Fibroblast of gingiva (primary cell): Measurements from ENCODE around the gene MYOM1.
A peak's percentile ranks its signal among the peaks of the same experiment; 100 is the strongest.

Source experiments
- DNase-seq: peaks from one replicate; pipeline ENCODE4 v3.0.0-alpha.2; 2011; ENCODE audit warnings: low read depth

The MYOM1 gene

DNA sequence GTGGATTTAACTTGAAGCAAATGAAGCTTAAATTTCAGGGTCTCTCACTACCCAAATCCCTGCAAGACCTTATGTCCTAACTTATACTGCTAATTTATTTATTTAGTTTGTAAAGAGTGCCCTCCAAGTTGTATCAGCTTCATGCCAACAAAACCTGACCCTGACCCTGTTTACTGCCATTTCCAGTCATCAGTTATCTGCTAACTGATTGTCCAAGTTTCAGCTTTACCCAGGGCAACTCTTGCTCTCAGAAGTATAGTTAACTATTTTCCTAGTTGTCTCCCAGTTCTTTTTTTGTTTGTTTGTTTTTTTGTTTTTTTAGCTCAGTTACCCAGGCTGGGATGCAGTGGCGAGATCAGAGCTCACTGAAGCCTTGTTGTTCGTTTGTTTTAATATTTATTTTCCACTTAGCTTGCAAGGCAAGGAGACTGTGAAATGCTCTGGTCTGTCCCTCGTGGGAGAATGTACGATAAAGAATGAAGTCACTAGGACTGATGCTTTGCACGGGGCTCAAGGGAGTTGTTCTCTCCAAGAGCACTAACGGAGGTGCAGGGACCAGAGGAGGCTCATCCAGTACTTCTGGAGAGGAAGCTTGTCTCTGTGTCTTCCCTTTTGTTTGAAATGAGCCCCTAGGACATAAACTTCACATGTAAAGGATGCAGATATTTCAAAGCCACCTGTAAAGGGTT, 35.3 kb downstream of the MYOM1 start:
- no peak for DNase-seq

DNA sequence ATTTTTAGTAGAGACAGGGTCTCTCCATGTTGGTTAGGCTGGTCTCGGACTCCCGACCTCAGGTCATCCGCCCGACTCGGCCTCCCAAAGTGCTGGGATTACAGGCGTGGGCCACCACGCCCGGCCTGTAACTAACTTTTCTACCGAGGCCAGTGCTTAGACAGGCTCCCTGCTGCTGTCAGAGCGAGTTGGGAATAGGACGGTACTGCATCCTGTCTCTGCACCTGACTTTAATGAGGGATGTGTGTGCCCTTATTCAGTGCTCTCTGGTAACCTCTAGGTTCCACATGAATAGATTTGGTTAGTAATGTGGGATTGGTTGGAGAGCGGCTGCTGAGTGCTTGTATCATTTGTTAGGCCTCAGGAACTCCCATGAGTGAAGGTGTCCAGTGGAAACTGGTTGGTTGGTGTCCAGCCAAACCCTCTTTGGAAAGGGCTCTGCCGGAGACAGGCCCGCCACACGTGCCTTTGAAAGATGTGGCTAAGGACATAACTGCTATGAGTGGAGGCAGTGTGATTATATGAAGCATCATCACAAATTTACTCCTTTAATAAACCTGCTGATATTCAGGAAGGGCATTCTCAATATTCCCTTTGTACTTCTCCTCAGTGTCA, 36.6 kb downstream of the MYOM1 start:
- no peak for DNase-seq

- DNase-seq: peak; percentile 1
Observed at GRCh38 chr18:3180325-3180724, 39.4 kb downstream of the MYOM1 start.

DNA sequence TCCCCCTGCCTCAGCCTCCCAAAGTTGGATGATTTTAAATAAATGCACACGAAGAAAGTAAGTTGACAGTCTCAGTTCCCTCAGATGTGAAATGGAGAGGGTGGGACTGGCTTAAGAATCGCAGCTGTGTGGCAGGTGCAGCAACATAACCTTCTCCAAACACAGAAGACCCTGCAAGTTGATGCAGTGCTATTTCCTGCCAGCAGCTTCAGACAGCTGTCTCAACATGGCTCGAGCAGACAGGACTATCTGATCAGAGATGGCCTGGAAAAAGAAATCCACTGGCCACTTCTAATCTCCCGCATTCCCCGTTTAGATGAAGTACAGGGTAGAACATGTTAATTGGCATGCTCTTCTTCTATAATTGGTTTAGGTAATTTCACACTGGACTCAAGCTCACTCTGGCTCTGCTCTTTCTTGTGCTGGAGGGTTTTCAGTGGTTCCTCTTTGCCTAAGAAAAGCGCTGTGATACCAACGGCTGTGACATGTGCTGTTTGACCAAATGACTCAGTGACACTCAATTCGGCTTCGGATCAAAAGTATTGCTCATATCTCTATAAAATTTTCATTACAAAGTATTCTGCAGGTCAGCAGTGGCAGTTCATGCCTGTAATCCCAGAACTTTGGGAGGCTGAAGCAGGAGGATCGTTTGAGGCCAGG, 40.2 kb downstream of the MYOM1 start:
- DNase-seq: no peak

- peak; percentile 20 for DNase-seq
Observed at GRCh38 chr18:3177902-3178687, 41.7 kb downstream of the MYOM1 start.

DNA sequence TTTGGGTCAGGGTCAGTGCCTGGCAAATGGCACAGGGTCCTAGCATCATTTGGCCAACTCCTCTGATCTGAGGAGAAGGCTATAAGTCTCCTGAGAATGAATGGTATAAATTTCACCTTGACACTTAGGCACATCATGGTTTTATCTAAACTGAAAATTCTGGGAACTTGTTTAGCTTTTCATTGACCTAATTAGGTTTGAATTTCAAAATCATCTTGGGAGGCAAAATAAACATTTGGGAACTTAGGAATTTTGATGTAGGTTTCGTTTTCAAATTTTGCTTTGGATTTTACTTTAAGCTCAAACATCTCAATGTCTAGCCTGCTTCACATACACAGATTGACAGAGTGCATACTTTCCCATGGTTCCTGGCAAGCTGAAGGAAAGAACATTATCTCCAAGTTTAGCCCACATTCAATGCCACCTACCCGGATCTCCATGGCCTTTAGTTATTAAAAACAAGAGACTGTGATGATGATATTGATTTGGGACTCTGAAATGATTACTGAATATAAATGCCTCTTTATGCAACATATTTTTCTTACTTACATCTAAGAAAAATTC, 44.5 kb downstream of the MYOM1 start:
- peak; percentile 21 for DNase-seq

DNA sequence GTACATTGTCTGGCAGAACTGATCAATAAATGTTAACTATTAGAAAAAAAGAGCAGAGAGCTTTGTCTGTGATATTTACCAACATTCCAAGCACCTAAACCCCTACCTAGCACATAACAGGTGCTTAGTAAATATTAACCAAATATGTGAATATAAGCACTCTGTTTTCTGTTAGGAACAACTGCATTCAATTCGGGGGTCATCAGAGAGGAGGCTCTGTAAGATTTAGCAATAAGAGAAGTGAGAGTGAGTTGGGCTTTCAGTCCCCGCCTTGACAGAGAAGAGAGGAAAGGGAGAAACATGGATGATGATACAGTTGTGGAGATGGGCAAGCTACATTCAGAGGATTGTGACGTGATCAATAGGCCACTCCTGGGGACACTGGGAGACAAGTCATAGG, 47.7 kb downstream of the MYOM1 start:
- DNase-seq: no peak

GRCh38 chr18:3171631-3172030, 48.1 kb downstream of the MYOM1 start:
- DNase-seq: no peak

DNA sequence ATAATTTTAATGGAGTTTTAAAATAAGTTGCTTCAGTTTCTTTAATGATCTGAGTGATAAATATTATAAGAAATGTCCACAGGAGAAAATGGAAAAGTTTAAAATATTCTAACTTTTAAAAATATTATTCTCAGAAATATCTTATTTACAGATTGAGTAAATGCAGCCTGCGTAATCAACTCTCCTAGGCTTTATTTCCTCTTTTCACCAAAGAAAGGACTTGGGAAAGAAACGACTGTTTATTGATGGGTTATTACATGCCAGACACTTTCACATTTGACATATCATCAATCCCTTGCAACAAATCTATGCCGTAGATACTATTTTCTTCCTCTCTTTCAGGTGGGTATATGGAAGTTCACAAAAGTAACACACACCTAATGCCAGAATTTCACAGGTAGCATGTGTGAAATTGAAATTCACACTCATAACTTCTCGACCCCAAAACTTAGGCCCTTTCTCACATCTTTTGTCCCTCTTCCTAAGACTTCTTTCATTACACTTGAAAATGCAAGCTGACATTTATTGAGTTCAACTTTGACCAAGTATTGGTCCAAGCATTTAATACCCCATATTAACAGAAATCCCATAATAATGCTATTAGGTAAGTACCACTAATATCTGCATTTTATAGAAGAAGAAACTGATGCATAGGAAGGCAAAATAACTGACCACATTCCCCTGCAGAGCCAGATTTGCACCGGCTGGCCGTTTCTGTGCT, 49.2 kb downstream of the MYOM1 start:
- no peak for DNase-seq

DNA sequence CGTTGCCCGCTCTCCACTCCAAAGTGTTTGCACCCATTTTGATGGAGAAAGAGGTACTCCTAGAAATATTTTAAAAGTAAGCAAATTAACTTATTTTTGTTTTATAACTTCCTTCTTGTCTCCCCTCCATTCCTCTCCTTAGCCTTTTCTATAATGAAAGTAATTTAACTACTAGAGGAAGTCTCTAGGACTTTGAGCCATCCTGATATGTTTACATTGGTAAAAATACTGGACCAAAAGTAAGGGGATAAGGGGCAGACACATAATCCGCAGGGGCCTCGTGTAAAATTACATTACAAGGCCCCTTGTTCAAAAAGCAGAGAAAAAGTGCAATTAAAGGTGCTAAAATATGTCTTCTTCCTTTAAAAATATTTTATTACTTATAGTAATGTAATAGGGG, 55.4 kb downstream of the MYOM1 start:
- DNase-seq: no peak

DNA sequence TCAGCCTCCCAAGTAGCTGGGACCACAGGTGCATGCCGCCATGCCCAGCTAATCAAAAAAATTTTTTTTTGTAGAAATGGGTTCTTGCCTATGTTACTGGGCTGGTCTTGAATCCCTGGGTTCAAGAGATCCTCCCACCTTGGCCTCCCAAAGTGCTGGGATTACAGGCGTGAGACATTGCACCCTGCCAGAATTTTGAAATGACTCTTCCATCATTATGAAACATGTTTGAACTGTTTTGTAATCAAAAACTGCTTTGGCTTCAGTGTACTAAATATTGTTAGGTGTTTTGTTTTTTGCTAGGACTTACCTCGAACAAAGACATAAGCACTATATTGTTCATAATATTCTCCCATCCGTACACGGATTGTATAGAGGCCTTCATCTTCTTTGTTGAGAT, 55.8 kb downstream of the MYOM1 start:
- DNase-seq: no peak

GRCh38 chr18:3162181-3162580, 57.6 kb downstream of the MYOM1 start:
- DNase-seq: no peak

GRCh38 chr18:3159830-3160229, 59.9 kb downstream of the MYOM1 start:
- no peak for DNase-seq

DNA sequence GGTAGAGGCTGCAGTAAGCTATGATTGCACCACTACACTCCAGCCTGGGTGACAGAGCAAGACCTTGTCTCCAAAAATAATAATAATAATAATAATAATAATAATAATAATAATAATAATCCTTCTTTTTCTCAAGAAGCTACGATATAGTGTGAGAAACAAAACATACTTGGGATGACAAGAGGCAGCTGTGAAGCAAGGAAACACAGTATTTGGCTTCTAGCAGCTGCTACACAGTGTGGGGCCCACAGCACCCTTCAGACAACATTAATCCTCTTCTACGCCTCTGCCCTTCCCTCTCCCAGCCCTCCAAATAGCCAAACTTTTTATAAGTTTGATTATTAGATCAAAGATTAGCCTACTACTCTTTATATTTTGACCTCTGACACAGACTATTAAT, 62.2 kb downstream of the MYOM1 start:
- no peak for DNase-seq

GRCh38 chr18:3157086-3157485, 62.7 kb downstream of the MYOM1 start:
- no peak for DNase-seq

DNA sequence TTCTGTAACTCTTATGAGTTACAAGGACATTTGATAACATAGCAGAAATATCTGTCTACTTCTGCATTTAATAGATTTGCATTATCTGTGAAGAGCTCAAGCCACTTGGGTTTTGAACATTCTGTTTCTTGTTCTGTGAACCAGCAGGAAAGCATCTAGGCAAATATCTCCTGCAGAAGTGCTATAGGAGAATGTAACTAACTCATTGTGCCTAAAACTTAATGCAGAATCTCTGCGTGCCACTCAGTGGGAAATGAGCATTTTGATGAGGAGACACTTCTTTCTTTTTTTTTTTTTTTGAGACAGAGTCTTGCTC, 63.5 kb downstream of the MYOM1 start:
- DNase-seq: no peak

DNA sequence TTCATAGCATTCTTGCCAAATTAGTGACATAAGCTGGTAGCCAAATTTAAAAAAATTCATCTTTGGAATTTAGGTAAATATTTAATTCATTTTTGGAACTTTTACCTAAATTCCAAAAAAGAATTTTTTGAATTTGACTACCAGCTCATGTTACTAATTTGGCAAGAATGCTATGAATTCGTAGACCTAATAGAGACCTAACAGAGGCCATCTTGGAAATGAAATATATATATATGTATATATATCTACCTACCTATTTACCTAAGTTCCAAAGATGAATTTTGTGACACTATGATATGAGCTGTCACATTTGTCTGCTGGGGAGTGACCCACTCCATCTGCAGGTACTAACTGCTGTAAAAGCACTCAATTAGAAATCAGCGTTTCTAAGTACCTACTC, 65.6 kb downstream of the MYOM1 start:
- no peak for DNase-seq

- peak; percentile 11 for DNase-seq
Observed at GRCh38 chr18:3153107-3153704, 66.6 kb downstream of the MYOM1 start.

- DNase-seq: no peak
Observed at GRCh38 chr18:3152294-3152693, 67.5 kb downstream of the MYOM1 start.

DNA sequence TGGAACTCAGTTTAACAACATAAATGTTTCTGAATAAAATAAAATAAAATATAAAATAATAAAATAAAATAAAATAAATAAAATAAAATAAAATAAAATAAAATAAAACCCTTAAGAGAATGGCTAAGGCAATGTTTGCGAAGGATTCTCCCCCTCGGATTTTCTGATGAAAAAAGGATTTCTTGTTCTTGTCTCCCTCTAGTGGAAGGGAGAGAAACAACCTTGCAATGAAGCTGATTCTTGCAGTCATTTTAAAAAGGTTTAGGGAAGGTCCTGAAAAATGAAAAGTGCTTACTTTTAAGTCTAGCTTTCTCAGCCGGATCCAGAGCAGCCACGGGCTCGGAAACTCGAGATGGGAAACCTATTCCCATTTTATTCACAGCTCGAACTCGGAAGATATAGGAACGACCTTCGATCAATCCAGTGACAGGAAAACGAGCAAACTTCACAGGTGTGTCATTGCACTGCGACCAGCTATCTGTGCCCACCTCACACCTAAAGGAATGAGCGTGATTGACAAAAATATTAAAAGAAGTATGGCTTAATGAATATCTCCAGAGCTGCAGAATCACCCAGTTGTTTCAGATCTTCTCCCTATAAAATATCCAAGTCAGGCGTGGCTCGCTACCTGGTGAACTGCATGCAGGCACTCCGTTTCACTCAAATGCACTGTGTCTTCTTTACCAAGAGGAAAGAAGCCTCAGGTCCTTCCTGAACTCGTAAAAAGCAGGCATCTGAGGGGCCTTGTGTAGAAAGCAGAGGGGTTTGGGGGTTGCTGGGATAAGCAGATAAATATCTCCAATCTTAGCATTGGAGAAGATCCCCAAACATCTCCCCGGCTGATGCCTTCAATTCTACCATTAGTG, 68.1 kb downstream of the MYOM1 start:
- DNase-seq: peak; percentile 20

DNA sequence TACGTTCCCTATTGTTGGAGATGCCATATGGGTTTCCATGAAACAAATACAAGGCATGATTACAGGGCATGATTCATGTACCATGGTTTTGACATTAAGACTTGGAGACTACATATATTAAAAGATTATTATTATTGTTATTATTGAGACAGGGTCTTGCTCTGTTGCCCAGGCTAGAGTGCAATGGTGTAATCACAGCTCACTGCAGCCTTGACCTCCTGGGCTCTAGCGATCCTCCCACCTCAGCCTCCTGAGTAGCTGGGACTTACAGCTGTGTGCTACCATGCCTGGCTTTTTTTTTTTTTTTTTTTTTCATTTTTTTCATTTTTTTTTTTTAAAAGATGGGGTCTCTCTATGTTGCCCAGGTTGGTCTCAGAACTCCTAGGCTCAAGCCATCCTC, 69.1 kb downstream of the MYOM1 start:
- no peak for DNase-seq
